HepG2 (cell line): Measurements from ENCODE around the gene SP140L. TPM values are rescaled to one million over a fixed set of nuclear protein-coding genes. Genes with fewer than 3 reads are reported as not detected.

ENCODE experiments used
- ETV6 ChIP-seq: sonication (generic); formaldehyde crosslinking; conservative IDR thresholded peaks from 2 replicates; pipeline ENCODE4 v1.4.0; 2020; ENCODE audit warnings: missing genetic modification reagents
- FOXA1 ChIP-seq, 2 experiments: fragments of 450-650 bp in 1 of 2; sonication (generic) in 1 of 2; formaldehyde crosslinking in 1 of 2; IDR thresholded peaks; 2 replicates each; pipeline versions ENCODE4 v1.4.0 to v1.6.1; 2016 to 2020; ENCODE audit warnings: missing genetic modification reagents in 1 of 2
- KDM3A ChIP-seq: IDR thresholded peaks from 2 replicates; pipeline ENCODE4 v1.6.1; 2018; ENCODE audit warnings: low read depth, missing compliant biosample characterization
- PHF5A ChIP-seq: IDR thresholded peaks from one replicate; pipeline ENCODE4 v1.6.1; 2018; ENCODE audit warnings: low read depth, missing genetic modification reagents; ENCODE audit not compliant: unreplicated experiment
- RORA ChIP-seq: sonication (generic); formaldehyde crosslinking; IDR thresholded peaks from 2 replicates; pipeline ENCODE4 v1.5.0; 2020; ENCODE audit warnings: mild to moderate bottlenecking, missing genetic modification reagents, moderate library complexity
- TCF7L2 ChIP-seq: IDR thresholded peaks from 2 replicates; pipeline ENCODE4 v1.6.1; 2011; ENCODE audit warnings: mild to moderate bottlenecking, low read depth, low read length, moderate library complexity
- ZEB1 ChIP-seq: IDR thresholded peaks from 2 replicates; pipeline ENCODE4 v1.6.1; 2012; ENCODE audit warnings: mild to moderate bottlenecking, low read depth, inconsistent platforms; ENCODE audit not compliant: insufficient replicate concordance
- ZFAT ChIP-seq: sonication (generic); formaldehyde crosslinking; conservative IDR thresholded peaks from 2 replicates; pipeline ENCODE4 v1.8.1; 2023; ENCODE audit warnings: missing genetic modification reagents, inconsistent platforms
- ZNF572 ChIP-seq: sonication (generic); formaldehyde crosslinking; IDR thresholded peaks from 2 replicates; pipeline ENCODE4 v1.5.1; 2020; ENCODE audit warnings: mild to moderate bottlenecking, missing genetic modification reagents
- ZSCAN20 ChIP-seq: sonication (generic); formaldehyde crosslinking; IDR thresholded peaks from 2 replicates; pipeline ENCODE4 v1.4.0; 2020; ENCODE audit warnings: missing genetic modification reagents, mild to moderate bottlenecking, borderline replicate concordance
- ZSCAN22 ChIP-seq: sonication (generic); formaldehyde crosslinking; IDR thresholded peaks from 2 replicates; pipeline ENCODE4 v1.4.0; 2020; ENCODE audit warnings: mild to moderate bottlenecking, missing genetic modification reagents
- polyA plus RNA-seq, 8 experiments: library from polyadenylated mRNA; depleted of rRNA in 3 of 8; stranded (reverse) in 7 of 8; unstranded in 1 of 8; fragments of >200 nt; fragmentation: Illumina TruSeq in 4 of 8; extraction: Trizol in 4 of 8; gene quantifications; 2 replicates each; pipeline versions ENCODE4 v1.2.1 to v1.2.3, GENCODE V29; 2011 to 2016; ENCODE audit warnings: low read depth in 4 of 8, missing spikeins in 1 of 8, mixed read lengths in 1 of 8; ENCODE audit not compliant: insufficient read depth in 1 of 8
- total RNA-seq, 5 experiments: library from RNA; depleted of rRNA; stranded (reverse); fragments of >200 nt; fragmentation: Illumina TruSeq; extraction: Trizol; gene quantifications; 2 replicates each; pipeline ENCODE4 v1.2.3, GENCODE V29; 2016; ENCODE audit warnings: low read depth in 1 of 5
- TF ChIP-seq, protein P1 (sequence below): sonication (generic); formaldehyde crosslinking; IDR thresholded peaks from 2 replicates; pipeline ENCODE4 v1.5.0; 2020; ENCODE audit warnings: missing genetic modification reagents
- TF ChIP-seq, protein P2 (sequence below), 2 experiments: sonication (generic) in 1 of 2; formaldehyde crosslinking in 1 of 2; IDR thresholded peaks; 2 replicates each; pipeline versions ENCODE4 v1.4.0 to v1.6.1; 2018 to 2020; ENCODE audit warnings: missing genetic modification reagents in 2 of 2, borderline replicate concordance in 1 of 2, low read depth in 1 of 2, mild to moderate bottlenecking in 1 of 2, missing biosample characterization in 1 of 2
- TF ChIP-seq, protein P3 (sequence below): sonication (generic); formaldehyde crosslinking; IDR thresholded peaks from 2 replicates; pipeline ENCODE4 v1.8.0; 2023; ENCODE audit warnings: mild to moderate bottlenecking, missing genetic modification reagents
- TF ChIP-seq, protein P4 (sequence below): sonication (generic); formaldehyde crosslinking; IDR thresholded peaks from 2 replicates; pipeline ENCODE4 v1.4.0; 2020; ENCODE audit warnings: missing genetic modification reagents, borderline replicate concordance
- TF ChIP-seq, protein P5 (sequence below): sonication (generic); formaldehyde crosslinking; IDR thresholded peaks from 2 replicates; pipeline ENCODE4 v1.4.0; 2020; ENCODE audit warnings: mild to moderate bottlenecking, missing genetic modification reagents

SP140L gene
- total and polyA plus RNA-seq, 2 of the 13 experiments (the other 11 are each of a cell fraction or from before 2014, with no cell fraction given), result 10.9 to 17.5 TPM

DNA sequence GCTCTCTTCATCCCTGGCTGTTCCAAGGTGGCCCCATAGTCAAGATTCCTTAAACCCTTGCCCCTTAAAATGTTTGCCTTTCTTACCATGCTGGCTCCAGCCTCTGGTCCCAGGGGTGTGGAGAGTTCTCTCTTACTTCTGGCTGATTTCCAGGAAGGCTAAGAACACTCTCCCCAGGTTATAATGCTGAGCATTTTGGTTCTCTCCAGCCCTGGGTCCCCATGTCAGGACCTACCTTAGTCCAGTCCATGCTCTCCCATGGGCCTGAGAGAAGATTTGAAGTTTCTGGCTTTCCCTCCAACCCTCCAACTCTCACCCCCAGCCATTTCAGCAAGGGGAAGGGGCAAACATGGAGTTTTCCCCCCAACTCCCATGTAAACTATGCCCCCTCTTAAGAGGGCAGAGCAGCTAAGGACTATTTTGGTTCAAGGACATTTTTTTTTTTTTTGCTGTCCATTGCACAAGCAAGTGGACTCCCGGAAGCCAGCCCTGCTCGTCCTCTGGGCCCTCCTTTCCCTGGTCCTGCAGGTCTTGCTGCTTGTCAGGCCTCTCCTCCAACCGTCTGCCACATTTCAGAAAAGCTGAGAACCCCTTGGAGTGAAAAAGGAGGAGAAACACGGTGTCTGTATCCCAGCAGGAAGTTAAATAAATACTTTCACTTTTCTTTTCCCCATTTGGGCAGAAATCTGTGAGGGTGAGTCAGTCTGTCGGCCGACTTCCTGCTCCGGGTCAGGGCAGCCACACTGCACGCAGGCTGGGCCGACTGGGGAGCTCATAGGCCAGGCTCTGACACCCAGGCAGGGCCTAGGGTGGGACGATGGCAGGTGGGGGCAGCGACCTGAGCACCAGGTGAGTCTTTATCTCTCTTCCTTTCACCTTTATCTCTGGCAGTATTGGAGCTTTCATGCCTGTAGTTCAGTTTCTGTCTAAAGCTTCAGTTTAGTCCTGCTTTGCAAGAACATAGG, at the start of gene SP140L (continued):
- TF ChIP-seq ETV6 (CRISPR knock-in tag) (no peak), RORA (CRISPR knock-in tag) (no peak), ZNF572 (CRISPR knock-in tag) (no peak), FOXA1 (IDR thresholded peaks at IDR 0.05) (no peak), FOXA1 (CRISPR knock-in tag; IDR thresholded peaks at IDR 0.05) (0 out of 2 replicates have a peak, but pooled peaks have one; percentile 8), ZSCAN20 (CRISPR knock-in tag) (no peak), ZFAT (CRISPR knock-in tag) (no peak), PHF5A (CRISPR knock-in tag) (peak; percentile 41), KDM3A (CRISPR knock-in tag) (0 out of 2 replicates have a peak, but pooled peaks have one; percentile 58), ZSCAN22 (CRISPR knock-in tag) (no peak), ZEB1 (peak; percentile 91), TCF7L2 (no peak)
- TF ChIP-seq, protein P1, sequence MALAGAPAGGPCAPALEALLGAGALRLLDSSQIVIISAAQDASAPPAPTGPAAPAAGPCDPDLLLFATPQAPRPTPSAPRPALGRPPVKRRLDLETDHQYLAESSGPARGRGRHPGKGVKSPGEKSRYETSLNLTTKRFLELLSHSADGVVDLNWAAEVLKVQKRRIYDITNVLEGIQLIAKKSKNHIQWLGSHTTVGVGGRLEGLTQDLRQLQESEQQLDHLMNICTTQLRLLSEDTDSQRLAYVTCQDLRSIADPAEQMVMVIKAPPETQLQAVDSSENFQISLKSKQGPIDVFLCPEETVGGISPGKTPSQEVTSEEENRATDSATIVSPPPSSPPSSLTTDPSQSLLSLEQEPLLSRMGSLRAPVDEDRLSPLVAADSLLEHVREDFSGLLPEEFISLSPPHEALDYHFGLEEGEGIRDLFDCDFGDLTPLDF, result no peak
- TF ChIP-seq, protein P2, sequence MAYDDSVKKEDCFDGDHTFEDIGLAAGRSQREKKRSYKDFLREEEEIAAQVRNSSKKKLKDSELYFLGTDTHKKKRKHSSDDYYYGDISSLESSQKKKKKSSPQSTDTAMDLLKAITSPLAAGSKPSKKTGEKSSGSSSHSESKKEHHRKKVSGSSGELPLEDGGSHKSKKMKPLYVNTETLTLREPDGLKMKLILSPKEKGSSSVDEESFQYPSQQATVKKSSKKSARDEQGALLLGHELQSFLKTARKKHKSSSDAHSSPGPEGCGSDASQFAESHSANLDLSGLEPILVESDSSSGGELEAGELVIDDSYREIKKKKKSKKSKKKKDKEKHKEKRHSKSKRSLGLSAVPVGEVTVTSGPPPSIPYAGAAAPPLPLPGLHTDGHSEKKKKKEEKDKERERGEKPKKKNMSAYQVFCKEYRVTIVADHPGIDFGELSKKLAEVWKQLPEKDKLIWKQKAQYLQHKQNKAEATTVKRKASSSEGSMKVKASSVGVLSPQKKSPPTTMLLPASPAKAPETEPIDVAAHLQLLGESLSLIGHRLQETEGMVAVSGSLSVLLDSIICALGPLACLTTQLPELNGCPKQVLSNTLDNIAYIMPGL (CRISPR knock-in tag; IDR thresholded peaks at IDR 0.05; ENCODE audit: borderline replicate concordance in 1 of 2, low read depth in 1 of 2), result peak; percentile 51 to 59; a peak in 2 of 4 replicates
- TF ChIP-seq, protein P3, sequence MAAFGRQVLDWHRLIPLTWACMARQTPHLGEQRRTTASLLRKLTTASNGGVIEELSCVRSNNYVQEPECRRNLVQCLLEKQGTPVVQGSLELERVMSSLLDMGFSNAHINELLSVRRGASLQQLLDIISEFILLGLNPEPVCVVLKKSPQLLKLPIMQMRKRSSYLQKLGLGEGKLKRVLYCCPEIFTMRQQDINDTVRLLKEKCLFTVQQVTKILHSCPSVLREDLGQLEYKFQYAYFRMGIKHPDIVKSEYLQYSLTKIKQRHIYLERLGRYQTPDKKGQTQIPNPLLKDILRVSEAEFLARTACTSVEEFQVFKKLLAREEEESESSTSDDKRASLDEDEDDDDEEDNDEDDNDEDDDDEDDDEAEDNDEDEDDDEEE (CRISPR knock-in tag), result no peak
- TF ChIP-seq, protein P4, sequence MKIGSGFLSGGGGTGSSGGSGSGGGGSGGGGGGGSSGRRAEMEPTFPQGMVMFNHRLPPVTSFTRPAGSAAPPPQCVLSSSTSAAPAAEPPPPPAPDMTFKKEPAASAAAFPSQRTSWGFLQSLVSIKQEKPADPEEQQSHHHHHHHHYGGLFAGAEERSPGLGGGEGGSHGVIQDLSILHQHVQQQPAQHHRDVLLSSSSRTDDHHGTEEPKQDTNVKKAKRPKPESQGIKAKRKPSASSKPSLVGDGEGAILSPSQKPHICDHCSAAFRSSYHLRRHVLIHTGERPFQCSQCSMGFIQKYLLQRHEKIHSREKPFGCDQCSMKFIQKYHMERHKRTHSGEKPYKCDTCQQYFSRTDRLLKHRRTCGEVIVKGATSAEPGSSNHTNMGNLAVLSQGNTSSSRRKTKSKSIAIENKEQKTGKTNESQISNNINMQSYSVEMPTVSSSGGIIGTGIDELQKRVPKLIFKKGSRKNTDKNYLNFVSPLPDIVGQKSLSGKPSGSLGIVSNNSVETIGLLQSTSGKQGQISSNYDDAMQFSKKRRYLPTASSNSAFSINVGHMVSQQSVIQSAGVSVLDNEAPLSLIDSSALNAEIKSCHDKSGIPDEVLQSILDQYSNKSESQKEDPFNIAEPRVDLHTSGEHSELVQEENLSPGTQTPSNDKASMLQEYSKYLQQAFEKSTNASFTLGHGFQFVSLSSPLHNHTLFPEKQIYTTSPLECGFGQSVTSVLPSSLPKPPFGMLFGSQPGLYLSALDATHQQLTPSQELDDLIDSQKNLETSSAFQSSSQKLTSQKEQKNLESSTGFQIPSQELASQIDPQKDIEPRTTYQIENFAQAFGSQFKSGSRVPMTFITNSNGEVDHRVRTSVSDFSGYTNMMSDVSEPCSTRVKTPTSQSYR (CRISPR knock-in tag), result peak; percentile 41; the same call in 1 of the 2 replicates
- TF ChIP-seq, protein P5, sequence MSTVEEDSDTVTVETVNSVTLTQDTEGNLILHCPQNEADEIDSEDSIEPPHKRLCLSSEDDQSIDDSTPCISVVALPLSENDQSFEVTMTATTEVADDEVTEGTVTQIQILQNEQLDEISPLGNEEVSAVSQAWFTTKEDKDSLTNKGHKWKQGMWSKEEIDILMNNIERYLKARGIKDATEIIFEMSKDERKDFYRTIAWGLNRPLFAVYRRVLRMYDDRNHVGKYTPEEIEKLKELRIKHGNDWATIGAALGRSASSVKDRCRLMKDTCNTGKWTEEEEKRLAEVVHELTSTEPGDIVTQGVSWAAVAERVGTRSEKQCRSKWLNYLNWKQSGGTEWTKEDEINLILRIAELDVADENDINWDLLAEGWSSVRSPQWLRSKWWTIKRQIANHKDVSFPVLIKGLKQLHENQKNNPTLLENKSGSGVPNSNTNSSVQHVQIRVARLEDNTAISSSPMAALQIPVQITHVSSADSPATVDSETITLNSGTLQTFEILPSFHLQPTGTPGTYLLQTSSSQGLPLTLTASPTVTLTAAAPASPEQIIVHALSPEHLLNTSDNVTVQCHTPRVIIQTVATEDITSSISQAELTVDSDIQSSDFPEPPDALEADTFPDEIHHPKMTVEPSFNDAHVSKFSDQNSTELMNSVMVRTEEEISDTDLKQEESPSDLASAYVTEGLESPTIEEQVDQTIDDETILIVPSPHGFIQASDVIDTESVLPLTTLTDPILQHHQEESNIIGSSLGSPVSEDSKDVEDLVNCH (CRISPR knock-in tag), result no peak
